ENCODE results near the gene ACP7.
"Not testable (repeated sequence)": the region's sequence is repeated elsewhere in the genome, so short reads cannot be mapped to it uniquely, and the experiment has no call there.

The ACP7 gene

DNA sequence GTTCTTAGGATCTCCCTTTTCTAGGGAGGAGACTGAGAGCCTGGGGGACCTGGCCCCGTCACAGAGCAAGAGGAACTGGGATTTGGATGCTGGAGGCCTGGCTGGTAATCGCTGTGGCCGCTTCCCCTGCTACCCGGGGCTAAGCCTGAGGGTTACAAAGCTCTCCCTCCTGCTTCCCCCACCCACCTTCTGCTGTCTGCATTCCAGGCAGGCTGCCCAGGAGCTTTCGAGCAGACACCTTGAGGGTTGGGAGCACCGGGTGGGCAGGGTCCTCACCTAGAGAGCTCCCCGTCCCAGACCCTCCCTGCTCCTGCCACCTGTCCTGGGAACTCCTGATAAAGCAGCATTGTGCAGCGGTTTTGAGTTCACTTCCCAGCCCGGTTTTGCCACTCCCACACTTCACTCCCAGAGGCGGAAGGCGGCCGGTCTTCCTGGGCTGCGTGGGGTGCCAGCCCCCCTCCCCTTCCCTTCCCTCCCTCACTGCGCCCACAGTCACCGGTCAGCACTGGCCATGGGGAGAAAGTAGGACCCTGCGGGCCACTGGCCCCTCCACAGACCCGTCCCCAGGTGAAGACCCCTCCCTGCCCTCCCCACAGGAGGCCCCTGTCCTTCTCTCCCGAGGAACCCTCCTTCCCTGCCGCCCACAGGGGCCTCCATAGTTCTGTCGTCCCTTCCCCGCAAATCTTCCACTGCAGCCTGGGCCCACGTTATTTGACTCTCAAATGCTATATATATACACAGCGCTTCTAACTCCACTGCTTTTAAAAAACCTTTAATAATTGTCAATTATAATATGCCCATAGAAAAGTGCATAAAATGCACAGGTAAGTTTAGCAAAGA is 49.5 kb downstream of the ACP7 start:
- DNase-seq = no peak

DNA sequence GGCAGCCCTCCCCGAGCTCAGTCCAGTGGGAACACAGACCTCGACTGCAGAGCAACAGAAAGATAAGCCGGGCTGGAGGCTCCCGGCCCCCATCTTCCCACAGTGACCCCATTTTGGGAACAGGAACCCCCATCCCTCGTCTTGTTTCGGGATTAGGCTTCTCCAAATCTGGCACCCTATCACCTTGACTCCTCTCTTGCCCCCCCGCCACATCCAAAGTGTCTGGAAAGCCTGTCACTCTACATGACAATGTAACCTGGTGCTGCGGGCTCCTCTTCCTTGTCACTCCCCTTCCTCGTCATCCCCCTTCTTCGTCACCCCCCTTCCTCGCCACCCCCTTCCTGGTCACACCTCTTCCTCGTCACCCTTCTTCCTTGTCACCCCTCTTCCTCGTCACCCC is 51.5 kb downstream of the ACP7 start:
- no peak for DNase-seq

DNA sequence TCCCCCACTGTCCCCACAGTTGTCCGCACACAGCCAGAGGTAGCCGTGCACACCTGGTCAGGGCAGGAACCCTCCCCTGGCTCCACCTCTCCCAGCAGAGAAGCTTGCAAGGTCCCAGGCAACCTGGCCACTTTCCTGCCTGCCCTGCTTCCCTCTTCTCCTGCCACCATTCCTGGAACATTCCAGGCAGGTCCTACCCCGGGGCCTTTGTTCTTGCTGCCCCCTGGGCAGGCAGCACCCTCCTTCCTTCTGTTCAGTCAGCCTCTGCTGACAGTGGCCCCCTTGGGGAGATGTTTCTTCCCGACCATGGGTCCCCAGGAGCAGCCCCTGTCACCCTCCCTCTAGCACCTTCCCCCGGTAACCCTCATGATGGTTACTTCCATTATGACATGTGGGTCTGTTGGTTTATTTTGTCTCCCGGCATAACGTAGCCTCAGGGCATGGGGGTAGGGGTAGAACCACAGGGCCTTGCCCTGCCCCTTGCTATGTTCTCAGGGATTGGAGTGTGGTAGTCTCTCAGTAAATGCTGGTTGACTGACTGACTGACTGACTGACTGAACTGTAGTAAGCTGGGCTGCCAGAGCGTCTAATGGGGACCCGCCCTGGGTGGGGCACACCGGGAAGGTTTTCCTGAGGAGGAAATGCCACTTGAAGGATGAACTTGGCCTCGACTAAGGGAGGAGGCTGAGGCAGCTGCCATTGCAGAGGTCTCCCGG is 52.2 kb downstream of the ACP7 start:
- no peak for DNase-seq

DNA sequence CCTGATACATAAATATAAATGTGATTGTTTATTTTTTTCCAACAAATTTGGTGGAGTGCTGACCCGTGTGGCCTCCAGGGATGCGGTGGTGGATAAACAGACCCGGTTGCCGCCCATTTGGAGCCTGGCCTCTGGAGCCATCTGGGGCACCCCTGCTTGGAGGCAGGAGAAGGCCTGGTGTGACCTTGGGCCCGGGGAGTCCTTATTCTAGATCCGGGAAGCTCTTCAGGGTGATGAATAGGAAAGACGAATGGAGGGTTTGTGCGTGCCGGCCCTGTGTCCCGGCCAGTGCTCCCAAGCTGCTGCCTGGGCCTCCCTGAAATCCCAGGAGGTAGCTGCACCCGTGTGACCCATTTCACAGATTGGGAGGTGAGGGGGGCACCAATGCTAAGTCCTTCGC is 53.0 kb downstream of the ACP7 start:
- no peak for DNase-seq

GRCh38 chr19:39138221-39139211 is 54.3 kb downstream of the ACP7 start:
- no peak for DNase-seq

DNA sequence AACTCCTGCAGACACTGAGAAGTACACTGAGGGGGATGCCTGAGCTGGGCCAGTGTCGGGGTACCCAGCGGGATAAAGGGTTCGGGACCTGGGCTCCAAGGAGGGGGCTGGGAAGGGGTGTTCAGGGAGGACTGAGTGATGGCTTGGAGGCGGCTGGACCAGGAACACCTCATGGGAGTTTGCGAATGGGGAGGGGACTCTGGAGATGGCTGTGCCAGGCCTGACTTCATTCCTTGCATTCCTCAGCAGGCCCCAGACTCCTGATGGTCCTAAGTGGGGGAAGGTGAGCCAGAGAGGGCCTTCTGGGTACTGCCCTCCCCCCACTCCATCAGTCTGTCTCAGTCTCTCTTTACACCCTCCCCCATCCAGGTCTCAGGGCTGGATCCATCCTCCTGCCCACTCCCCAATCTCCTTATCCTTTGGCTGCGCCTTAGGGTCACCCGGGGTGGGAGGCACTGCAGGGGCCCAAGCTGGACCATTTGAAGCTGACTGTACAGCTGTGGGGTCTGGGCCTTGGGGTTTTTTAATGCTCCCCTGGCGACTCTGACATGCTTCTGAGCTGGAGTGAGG is 55.2 kb downstream of the ACP7 start:
- no peak for DNase-seq

- DNase-seq = no peak
Measured at GRCh38 chr19:39139971-39140453, 55.8 kb downstream of the ACP7 start.

DNA sequence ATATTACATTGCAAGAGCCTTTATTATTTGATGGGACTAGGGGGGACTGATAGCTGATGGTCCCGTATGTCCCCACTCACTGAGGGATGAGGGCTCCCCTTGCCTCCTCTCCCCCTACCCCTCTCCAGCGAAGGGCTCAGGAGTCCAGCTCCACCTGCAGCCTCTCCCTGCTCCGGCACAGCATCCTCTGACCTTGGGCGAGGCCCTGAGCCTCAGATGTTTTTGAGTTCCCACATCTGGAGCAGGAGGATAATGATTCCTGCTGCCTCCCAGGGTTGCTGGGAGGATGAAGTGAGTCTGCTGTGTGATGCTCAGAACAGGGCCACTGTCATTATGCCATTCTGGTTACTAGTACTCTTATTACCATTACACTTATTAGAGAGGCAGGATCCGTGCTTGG is 56.4 kb downstream of the ACP7 start:
- no peak for DNase-seq

- DNase-seq = no peak
Measured at GRCh38 chr19:39141929-39142328, 57.8 kb downstream of the ACP7 start.

GRCh38 chr19:39142630-39143029 is 58.5 kb downstream of the ACP7 start:
- no peak for DNase-seq

DNA sequence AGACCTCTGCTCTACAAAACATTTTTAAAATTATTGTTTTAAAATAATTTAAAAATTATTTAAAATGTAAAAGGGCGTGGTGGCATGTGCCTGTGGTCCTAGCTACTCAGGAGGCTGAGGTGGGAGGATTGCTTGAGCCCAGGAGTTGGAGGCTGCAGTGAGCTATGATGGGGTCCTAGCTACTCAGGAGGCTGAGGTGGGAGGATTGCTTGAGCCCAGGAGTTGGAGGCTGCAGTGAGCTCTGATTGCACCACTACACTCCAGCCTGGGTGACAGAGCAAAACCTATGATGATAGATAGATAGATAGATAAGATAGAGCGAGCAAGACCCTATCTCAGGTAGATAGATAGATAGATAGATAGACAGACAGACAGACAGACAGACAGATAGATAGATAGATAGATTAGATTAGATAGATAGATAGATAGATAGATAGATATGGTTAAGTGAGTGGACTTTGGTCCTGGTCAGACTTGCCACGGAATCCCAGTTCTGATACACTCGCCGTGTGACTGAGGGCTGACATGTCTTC is 59.7 kb downstream of the ACP7 start:
- DNase-seq = not testable (repeated sequence)

GRCh38 chr19:39144290-39145071 is 60.3 kb downstream of the ACP7 start:
- DNase-seq = no peak

- no peak for DNase-seq
Measured at GRCh38 chr19:39145180-39145953, 61.2 kb downstream of the ACP7 start.

DNA sequence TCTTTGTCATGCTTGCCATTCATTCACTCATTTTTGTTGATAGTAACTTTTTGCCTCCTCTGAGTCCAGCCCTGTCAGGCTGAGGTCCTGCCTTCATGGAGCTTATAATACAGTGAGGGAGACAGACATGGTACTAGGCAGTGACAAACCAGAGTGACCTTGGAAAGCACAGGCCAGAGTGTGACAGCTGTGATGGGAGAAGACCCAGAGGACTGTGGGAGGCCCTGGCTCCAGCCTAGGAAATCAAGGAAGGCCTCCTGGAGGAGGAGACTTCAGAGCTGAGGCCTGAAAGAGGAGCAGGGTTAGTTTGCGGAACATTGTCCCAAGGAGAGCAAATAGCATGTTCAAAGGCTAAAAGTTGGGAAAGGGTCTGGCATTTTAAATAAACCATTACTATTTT is 61.9 kb downstream of the ACP7 start:
- DNase-seq = no peak

DNA sequence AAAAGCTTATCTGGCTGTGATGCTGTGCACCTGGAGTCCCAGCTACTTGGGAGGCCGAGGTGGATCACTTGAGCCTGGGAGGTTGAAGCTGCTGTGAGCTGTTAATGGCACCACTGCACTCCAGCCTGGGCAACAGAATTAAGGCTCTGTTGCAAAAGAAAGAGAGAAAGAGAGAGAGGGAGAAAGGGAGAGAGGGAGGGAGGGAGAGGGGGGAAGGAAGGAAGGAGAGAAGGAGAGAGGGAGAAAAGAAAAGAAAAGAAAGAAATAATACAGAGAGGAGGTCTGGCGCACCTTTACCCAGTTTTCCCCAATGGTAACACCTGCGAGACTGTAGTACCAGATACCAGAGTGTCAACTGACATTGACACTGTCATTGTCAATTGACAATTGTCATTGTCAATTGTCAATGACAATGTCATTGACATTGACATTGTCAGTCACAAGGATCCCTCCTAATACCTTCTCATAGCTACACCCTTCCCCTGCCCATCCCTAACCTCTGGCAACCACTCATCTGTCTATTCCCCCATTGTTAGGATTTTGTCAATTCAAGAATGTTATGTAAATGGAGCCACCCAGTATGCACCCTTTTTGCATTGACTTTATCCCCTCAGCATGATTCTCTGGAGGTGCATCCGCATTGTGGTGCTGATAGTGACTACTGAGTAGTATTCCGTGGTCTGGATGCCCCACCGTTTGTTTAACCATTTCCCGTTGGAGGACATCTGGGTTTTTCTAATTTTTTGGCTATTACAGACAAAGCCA is 62.7 kb downstream of the ACP7 start:
- no peak for DNase-seq

GRCh38 chr19:39147480-39147879 is 63.3 kb downstream of the ACP7 start:
- no peak for DNase-seq

DNA sequence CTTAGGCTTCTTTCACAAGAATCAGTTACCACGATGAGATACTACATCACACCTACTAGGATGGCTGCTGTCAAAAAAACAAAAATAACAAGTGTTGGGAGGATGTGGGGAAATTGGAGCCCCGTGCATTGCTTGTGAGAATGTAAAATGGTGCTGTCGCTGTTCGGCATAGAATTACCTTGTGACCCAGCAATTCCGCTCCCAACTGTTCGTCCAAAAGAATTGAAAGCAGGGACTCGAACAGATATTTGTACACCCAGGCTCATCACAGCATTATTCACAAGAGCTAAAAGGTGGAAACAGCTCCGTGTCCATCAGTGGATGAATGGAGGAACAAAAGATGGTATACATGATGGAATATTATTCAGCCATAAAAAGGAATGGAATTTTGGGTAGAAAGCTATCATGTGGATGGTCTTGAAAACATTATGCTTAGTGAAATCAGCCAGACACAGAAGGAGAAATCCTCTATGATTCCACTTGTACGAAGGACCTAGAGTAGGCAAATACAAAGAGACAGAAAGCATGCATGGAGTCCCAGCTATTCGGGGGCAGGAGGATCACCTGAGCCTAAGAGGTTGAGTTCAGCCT is 64.9 kb downstream of the ACP7 start:
- DNase-seq = no peak

DNA sequence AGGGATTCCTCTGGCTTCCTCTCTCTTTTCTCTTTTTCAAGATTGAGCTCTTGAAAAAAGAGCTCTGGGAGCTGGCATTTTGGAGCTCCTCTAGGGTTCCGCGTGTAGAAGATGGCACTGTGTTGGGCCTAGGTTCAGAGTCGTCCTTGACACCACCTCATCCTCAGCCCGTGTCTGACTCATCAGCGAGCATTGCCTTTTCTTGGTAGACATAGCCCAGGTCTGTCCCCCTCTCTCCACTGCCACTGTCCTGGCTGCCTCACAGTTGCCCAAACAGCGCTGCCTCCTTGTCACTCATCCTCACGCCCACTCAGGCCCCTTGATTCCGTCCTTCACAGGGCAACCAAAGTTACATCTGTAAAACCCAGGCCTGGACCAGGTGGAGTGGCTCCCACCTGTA is 66.1 kb downstream of the ACP7 start:
- no peak for DNase-seq

- DNase-seq = no peak
Measured at GRCh38 chr19:39150807-39151600, 66.8 kb downstream of the ACP7 start.
